GM21390 (cell line): ENCODE data around the gene POLE.

Experiments
- ATAC-seq: cut with Tn5 transposase; IDR thresholded peaks from one replicate; pipeline ENCODE4 v1.9.1; 2021; ENCODE audit not compliant: unreplicated experiment

Gene POLE

GRCh38 chr12:132653567-132654290 lies 33.4 kb downstream of the POLE start:
- no peak for ATAC-seq

- no peak for ATAC-seq
Measured at GRCh38 chr12:132651444-132652100, 35.6 kb downstream of the POLE start.

- no peak for ATAC-seq
Measured at GRCh38 chr12:132649226-132649945, 37.8 kb downstream of the POLE start.

GRCh38 chr12:132648616-132649225 lies 38.4 kb downstream of the POLE start:
- ATAC-seq, result no peak

GRCh38 chr12:132647858-132648257 lies 39.3 kb downstream of the POLE start:
- no peak for ATAC-seq

GRCh38 chr12:132646850-132647249 lies 40.3 kb downstream of the POLE start:
- ATAC-seq, result no peak

GRCh38 chr12:132642846-132643835 lies 44.0 kb downstream of the POLE start:
- ATAC-seq, result no peak

- ATAC-seq, result no peak
Measured at GRCh38 chr12:132641811-132642650, 45.1 kb downstream of the POLE start.

- no peak for ATAC-seq
Measured at GRCh38 chr12:132640936-132641335, 46.2 kb downstream of the POLE start.

GRCh38 chr12:132639956-132640520 lies 47.1 kb downstream of the POLE start:
- ATAC-seq, result no peak

GRCh38 chr12:132638541-132639408 lies 48.4 kb downstream of the POLE start:
- no peak for ATAC-seq

- no peak for ATAC-seq
Measured at GRCh38 chr12:132637811-132638210, 49.3 kb downstream of the POLE start.

GRCh38 chr12:132635076-132635955 lies 51.8 kb downstream of the POLE start:
- no peak for ATAC-seq

GRCh38 chr12:132634411-132634990 lies 52.6 kb downstream of the POLE start:
- ATAC-seq, result no peak

GRCh38 chr12:132633901-132634300 lies 53.2 kb downstream of the POLE start:
- no peak for ATAC-seq

GRCh38 chr12:132633398-132633797 lies 53.7 kb downstream of the POLE start:
- no peak for ATAC-seq
